AG08396 (cell line): Measurements from ENCODE around the gene LDAF1.
"Not testable (repeated sequence)": the region's sequence is repeated elsewhere in the genome, so short reads cannot be mapped to it uniquely, and the experiment has no call there.

Source experiments
- DNase-seq: peaks from one replicate; pipeline ENCODE4 v3.0.0; 2012; ENCODE audit warnings: low spot score, mixed read lengths

Gene LDAF1

GRCh38 chr16:21195330-21195729 is 36.9 kb downstream of the LDAF1 start:
- DNase-seq: not testable (repeated sequence)

GRCh38 chr16:21197112-21197511 is 38.6 kb downstream of the LDAF1 start:
- DNase-seq: no peak

- no peak for DNase-seq
These were observed 39.1 kb downstream of the LDAF1 start for GRCh38 chr16:21197621-21198020.

GRCh38 chr16:21199607-21200218 is 41.2 kb downstream of the LDAF1 start:
- DNase-seq: no peak

- no peak for DNase-seq
These were observed 44.8 kb downstream of the LDAF1 start for GRCh38 chr16:21203155-21203797.

- no peak for DNase-seq
These were observed 46.8 kb downstream of the LDAF1 start for GRCh38 chr16:21205303-21205702.

GRCh38 chr16:21206550-21206949 is 48.1 kb downstream of the LDAF1 start:
- no peak for DNase-seq

- no peak for DNase-seq
These were observed 50.2 kb downstream of the LDAF1 start for GRCh38 chr16:21208446-21209230.

GRCh38 chr16:21211486-21211885 is 53.0 kb downstream of the LDAF1 start, which contains the start of gene ZP2:
Gene ZP2, minus strand, starts transcription at chr16:21211574. Its CDS starts 27 bp downstream, at chr16:21211547.
- DNase-seq: no peak

GRCh38 chr16:21214086-21214485 is 55.6 kb downstream of the LDAF1 start:
- no peak for DNase-seq

- DNase-seq: no peak
These were observed 58.6 kb downstream of the LDAF1 start for GRCh38 chr16:21217121-21217520.

GRCh38 chr16:21218153-21218552 is 59.7 kb downstream of the LDAF1 start:
- DNase-seq: no peak

GRCh38 chr16:21219551-21219950 is 61.1 kb downstream of the LDAF1 start:
- DNase-seq: no peak

- no peak for DNase-seq
These were observed 64.2 kb downstream of the LDAF1 start for GRCh38 chr16:21222495-21223337.

GRCh38 chr16:21223787-21224186 is 65.3 kb downstream of the LDAF1 start:
- DNase-seq: no peak

- no peak for DNase-seq
These were observed 66.3 kb downstream of the LDAF1 start for GRCh38 chr16:21224800-21225199.

- DNase-seq: no peak
These were observed 68.3 kb downstream of the LDAF1 start for GRCh38 chr16:21226749-21227148.

- no peak for DNase-seq
These were observed 69.4 kb downstream of the LDAF1 start for GRCh38 chr16:21227866-21228265.

GRCh38 chr16:21228361-21228872 is 69.9 kb downstream of the LDAF1 start:
- no peak for DNase-seq
